HG03139 (cell line): ENCODE data around the gene MTARC1.

Source experiments
- ATAC-seq: cut with Tn5 transposase; IDR thresholded peaks from one replicate; pipeline ENCODE4 v1.9.1; 2021; ENCODE audit not compliant: unreplicated experiment

Gene MTARC1

DNA sequence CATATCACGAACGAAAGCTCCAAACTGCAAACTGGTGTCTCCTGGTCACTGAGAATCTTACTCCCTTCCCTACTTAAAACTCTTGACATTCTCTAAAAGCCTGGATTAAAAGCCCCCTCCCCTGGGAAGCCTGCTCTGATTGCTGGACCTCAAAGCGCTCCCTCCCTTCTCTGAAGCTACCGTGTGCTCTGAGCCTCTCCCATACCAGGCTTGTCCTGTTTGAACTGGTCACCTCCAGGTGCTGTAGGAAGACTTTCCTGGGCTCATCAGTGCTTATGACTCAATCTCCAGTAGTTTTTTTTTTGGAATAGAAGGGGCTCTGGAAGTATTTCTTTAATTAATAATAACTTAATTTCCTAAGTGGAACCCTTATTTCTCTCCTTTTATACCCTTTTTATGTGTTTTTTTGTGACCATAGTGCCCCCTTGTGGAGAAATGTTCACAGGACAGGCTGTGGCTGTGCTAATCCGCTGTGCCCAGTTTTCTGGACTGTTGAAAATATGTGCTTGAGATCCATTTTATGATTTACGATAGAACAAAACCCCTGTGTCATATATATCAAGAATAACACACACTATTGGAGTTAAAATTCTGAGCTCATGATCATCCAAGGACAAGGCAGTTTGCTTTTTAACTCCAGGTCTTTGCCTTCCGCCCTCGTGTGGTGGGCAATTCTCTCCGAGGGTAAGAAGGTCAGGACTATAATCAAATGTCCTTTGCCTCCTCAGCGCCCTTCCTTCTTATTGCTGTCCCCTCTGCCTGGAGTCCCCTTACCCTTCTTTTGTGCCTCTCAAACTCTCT, 16.9 kb downstream of the MTARC1 start:
- ATAC-seq: no peak

DNA sequence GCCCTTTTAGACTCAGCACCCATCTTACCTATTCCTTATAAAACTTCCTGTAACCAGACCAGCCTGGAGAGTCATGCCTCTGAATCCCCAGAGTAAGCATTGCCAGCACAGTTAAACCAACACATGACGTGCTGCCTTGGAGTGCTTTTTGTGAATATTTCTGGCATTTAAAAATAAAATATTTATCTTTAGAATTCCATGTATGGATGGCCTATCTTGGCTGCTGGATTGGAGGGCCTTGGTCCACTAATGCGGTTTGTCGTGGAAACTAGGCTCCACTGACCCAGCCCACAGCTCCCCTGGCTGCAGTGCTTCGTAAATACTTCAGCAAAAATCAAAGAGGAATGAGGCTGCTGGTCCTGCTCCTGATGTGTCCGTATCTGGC, 17.5 kb downstream of the MTARC1 start:
- ATAC-seq: no peak

DNA sequence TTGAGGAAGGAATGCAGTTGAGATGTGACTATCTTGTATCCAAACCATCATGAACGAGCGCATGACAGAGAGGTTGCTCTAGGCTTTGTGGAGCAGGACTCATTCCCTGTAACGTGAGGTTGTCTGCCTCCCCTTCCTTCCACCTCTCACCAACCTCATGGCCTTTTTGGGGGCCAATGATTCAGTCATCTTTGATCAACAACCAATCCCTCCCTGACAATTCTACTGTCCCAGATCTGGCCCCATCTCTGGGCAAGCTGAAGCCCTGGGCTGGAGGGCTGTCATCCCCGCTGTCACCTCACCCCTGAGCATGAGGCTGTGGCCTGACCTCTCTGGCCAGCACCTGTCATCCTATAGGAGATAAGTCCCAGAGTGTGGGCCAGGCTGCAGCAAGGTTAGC, 19.7 kb downstream of the MTARC1 start:
- ATAC-seq: no peak

DNA sequence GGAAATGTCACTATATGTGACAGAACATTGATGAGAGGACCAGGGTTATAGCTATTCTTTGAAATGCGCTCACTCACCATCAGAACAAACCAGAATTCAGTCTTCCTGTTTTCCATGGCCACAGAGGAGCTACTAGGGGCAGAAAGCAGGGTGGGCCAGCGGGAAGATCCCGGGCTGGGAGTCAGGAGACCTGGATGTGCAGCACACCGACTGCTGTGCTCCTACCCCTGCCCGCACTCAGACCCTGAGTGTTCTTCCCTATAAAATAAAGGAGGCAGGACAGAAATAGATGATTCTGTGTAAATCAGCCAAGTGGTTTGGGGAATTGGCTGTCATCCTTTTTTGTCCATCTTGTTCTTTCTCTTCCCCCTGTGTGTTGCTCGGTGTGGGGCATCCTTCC, 21.0 kb downstream of the MTARC1 start:
- no peak for ATAC-seq

DNA sequence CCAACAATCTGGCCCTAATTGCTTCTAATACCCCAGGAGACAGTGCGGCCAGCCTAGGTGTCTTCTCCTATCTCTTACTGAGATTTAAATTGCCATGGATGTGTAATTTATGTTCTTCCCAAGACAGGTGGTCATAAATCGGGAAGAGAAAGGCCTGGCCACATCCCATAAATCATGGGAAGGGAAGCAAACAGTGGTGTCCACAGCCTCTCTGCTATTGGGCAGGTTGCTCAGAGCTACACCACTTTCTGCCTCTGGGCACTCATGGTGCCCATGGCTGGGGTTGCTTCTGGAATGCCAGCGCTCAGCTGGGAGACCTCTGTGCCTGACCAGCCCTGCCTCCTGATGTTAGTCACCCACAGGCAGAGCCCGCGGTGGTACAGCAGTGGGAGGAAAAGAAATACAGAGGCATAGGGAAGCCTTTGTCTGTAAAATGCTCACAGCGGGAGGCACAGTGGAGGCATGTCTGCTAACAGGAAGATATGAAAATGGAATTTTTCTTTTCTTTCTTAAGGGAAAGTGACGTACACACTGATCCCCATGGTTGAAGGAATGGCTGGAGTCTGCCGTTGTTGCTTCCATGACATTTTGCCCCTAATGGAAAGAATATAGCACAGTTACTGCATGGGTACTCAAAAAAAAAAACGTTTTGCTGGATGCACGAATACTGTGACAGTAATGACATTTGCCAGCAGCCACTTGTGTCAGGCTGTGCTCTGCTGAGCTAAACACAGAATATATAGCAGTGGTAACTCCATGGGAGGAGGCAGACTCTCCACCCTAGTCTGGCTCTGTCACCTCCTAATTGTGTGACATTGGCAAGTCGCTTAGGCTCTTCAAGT, 21.9 kb downstream of the MTARC1 start:
- ATAC-seq: no peak

DNA sequence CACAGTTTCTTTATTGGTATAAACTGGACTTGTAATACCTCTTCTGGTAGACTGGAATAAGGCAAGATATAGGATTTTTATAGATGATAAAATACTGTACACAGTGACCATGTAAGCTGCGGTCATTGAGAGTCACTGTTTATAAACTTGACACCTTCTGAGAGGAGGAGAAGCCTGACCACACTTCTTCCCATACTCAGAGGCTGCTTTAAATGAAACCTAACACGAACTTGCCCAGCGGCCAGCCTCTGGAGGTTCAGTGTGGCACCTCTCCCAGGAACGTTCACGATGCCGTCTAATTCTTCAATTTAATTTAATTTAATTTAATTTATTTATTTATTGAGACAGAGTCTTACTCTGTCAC, 22.5 kb downstream of the MTARC1 start:
- ATAC-seq: no peak

DNA sequence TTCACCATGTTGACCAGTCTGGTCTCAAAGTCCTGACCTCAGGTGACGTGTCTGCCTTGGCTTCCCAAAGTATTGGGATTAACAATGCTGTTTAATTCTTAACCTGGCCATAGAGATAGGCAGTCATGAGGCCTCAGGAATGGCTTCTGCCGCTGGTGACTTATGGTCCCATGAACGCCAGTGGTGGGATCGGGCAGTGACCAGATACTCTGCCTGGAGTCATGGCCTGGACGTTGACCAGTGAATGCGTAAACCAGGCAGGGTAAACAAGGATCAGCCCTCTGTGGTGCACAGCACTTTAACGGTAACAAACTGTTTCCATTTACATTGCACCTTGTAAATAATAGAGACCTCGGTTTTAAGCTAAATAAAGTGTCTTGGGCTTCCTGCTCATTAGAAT, 23.0 kb downstream of the MTARC1 start:
- ATAC-seq: no peak

DNA sequence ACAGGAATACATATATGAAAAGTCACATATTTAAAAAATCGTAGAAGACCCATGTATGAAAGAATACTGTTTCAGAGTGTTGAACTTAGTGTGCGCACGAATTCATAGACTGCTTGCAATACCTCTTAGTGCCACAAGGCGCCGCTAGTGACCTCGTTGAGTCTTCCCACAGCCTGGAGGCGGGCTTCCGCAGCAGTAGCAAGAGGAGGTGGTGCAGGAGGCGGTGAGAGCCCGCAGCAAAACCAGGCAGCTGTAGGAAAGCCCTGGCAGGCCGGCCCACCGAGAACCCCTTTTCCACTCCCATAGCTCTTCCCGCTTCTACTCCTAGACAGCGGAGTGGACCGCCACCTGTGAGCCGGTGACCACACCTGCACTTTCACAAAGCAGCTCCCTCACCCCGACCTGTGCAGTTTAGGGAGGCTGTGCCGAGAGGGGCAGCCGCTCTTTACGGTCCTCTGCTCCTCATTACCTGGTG, 23.5 kb downstream of the MTARC1 start:
- peak; percentile 95 for ATAC-seq

DNA sequence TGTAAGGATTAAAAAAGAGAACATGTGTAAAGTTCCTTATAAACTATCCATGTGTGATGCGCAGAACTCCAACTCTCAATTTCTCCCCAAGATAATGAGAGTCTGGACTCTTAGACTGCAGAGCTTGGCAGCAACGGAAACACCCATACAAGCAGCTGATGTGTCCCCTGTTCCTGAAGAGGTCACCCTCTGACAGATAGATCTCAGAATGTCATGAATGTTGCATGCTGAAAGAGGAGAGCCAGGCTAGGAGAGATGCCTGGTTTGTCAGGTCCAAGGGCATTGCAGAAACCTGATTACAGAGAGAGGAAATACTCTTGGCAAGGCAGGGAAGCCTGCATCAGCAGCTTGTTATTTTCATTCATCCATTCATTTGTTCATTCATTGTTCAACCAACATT, 24.2 kb downstream of the MTARC1 start:
- no peak for ATAC-seq

DNA sequence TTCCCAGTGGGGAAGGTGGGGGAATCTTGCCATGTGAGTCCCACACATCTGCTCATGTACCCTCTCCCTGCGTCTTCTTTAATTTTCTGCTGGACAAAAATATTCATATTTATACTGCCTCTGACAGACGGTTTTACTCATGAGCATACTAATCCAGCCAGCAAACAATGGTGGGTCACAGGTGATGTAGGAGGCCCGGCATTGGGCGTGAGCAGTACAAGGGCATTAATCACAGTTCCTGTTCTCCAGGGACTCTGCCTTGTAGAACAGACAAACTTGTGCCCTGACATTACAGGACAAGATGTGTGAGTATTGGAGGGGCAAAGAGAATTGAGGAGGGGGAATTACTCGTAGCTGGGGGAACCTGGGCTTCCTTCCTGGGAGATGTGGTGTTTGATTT, 25.0 kb downstream of the MTARC1 start:
- ATAC-seq: no peak

DNA sequence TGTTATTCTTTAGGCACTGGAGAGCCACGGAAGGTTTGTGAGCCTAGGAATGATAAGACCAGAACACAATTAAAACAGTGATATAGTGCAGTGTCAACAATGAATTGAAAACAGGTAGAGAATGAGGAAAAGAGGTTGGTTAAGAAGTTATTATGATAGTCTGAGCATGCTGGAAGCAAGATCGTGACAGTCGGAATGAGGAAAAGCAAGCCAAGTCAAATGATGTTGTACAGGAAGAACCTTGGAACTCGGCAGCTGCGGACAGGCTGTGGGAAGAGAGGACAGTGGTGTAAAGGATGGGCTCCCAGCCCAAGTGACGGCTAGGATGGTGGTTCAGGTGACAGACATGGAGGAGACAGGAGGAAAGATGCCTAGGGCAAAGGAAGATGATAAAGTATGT, 25.6 kb downstream of the MTARC1 start:
- no peak for ATAC-seq

DNA sequence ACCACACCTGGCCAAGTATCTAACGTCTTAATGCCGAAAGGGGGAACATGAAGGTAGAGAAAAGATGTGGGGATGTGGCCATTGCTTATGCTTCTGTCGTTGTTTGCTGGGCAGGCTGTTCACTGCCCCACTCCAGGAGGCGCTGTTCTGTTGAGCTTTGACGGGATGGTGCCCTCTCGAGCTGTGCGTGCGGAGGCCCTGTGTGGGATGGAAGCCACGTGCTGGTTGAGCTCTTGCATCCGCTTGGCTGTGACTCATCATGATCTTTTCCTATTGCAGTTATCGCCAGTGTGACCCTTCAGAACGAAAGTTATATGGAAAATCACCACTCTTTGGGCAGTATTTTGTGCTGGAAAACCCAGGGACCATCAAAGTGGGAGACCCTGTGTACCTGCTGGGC, 26.3 kb downstream of the MTARC1 start:
- no peak for ATAC-seq

DNA sequence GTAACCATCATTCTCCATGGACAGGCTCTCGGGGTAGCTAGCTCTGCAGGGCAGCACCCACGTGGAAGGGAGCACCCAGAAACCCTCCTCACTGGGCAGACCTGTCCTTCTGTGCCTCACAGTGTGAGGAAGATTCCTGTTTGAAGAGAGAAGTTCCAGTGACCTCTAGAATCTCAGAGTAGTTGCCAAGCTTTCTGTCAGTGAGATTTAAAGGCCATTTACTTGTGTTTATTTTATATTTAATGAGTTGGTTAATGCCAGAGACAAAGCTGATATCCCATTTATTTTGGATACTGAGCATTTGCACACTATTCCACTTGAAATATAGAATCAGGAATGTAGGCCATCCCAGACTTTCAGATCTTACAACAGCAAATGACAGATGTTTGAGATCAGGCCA, 28.7 kb downstream of the MTARC1 start:
- ATAC-seq: no peak

DNA sequence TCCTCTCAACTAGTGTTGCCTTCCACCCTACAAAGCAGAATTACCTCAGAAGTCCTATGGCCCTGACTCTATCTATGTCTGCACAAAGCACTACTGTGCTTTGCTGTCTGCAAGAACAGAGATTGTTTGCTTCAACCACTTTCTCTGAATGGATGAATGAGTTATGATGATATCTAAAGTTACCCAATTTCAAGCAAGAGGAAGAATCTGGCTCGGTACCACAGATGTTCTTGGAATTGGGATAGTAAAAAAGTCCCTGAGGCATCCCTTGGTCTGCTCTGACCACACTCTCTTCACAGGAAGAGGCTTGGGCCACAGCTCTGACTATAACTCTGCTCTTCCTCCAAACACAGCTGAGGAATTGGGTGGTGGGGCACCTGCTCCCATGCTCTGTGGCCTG, 31.2 kb downstream of the MTARC1 start:
- no peak for ATAC-seq

DNA sequence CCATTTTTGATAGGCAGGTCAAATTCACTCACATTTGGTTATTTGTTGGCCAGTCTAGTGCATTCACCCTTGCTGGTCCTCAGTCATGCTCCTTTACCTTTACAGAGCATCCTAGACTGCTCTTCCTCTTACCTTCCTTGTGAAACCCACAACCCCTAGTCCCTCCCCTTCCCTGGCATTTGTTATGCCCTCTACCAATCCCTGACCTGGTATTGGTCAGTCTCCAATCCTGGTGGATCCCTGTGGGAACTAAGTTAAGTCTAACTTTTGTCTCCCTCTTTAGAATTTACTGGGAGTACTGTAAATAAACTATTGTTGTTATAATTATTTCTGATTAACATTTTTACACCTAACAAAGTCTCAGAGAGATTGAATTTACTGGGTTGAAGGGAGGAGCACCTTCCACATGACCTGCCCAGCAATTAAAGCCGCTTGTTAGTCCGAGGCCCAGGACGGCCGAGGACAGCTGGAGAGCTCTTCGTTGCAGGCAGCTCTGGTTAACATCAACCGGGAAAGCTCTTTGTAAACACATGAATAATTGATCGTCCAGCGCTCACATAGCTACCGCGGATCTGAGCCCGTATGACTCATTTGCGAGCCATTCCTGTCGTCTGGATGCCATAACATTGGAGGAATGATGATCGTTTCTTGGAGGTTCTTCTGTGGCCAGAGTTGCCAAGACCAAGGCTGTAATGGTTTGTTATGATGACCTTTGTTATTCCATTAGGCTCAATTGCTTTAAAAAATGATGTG, 31.9 kb downstream of the MTARC1 start:
- no peak for ATAC-seq

DNA sequence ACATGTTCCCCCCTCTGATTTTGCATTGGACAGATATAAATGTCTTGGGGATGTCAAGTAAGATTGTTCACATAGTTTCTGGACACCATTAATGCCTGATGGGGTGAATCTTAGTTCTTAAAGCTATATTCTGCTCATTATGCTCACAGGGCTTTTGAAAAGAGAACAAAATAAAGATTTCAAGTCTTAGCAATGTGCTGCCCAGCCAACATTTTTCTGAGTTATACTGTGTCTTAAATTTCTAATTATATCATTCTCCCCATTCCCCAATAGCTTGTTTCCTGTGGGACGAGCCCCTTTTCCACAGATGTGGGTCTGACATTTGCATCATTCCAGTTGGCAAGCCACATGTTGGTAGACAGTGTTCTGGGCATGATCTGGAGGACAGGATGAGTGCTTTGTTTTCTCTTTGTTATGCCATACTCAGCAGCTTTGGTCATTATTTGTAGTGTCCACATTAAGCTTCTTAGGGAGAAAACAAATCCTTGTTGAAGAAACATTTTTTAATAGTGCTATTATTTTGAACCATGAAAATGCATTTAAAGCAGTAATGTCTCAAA, 32.8 kb downstream of the MTARC1 start:
- ATAC-seq: no peak

DNA sequence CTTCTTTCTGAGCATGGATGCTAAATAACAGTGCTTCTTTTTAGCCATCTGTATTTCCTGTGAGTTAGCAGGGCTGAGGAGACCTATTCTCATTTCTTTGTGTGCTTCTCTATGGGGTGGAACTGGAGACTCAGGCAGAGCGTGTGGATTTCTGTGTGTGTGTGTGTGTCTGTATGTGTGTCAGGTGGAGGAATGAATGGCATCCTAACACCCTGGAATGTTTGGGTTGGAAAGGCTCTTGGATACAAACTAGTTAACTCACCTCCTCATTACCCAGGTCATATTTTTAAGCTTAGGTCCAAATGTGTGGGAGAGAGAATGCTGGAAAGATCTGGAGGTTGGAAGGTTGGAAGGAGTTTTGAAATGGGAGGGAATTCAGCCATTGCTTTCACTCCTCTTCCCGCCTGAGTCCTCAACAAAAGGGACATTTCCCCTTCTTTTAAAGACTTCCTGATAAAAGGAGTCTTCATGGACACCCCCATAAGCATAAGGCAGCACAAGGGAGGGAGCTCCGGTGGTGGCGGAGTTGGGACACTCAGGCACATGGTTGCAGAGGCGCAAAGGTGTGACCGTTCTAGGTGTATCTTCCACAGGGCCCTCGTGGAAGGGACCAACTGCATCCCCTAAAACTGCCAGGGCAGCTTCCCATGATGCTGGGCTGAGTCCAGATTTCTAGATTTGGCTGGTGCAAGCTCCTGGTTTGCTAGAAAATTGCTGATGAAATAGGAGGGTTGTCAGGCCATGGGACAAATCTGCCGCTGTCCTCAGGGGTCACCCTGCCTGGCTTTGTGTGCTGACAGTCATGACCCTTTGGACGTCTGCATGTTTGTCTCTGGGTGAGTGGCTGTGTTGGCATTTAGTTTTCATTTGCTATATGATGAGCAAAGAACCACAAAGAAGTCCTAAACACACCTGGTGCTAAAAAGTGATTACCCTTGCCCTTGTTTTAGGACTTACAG, 37.6 kb downstream of the MTARC1 start:
- no peak for ATAC-seq

DNA sequence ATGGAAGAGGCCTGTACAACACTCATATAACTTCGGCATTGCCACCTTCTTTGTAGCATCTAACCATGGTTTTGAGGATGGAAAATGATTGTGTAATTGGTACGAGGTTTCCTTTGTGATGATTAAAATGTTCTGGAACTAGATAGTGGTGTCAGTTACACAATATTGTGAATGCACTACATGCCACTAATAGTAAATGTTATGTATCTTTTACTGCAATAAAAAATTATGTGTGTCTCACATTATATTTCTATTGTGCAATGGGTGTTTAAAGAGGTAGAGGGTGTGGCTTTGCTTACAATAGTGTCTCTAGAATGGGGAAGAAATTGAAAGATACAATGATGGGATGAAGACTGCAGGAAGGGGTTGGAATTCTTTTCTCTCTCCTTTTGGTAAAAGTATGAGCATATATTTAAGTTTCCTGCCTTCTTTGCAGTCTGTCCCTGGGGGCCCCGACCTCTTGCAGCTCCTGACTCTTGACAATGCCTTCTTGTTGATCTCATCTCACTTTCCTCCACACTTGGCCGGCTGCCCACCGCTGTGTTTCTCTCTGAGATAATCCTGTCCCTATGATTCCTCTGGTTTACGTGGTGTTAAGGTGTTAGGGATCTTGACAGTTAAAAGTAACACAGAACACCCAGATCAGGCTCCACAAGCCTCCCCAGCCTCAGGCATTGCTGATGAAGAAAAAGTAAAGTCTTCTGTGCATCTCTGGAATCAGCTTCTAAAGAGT, 39.3 kb downstream of the MTARC1 start:
- ATAC-seq: no peak

DNA sequence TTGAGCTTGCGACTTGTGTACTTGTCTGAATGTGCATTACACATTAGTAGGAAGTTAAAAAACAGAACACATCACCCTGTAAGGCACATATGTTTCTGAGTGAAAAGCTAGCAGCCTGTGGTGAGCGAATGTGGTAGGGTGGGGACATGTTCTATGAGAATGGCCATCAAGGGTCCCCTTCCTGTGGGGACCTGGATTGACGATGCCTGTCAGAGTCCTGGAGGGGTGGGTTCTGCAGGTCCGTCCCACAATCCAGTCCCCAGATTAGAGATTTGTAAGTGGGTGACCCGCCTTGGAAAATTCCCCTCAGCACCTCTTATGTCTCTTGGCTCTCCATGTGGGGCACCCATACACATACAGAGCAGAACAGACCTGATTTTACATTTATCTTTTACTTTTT, 40.0 kb downstream of the MTARC1 start:
- ATAC-seq: no peak
